Measurements from ENCODE around the gene PPIP5K2. TPM values are rescaled to one million over a fixed set of nuclear protein-coding genes. Genes with fewer than 3 reads are reported as not detected.

PPIP5K2 gene
- total RNA-seq, 1 donor from 2014 or later, result 53.3 TPM

DNA sequence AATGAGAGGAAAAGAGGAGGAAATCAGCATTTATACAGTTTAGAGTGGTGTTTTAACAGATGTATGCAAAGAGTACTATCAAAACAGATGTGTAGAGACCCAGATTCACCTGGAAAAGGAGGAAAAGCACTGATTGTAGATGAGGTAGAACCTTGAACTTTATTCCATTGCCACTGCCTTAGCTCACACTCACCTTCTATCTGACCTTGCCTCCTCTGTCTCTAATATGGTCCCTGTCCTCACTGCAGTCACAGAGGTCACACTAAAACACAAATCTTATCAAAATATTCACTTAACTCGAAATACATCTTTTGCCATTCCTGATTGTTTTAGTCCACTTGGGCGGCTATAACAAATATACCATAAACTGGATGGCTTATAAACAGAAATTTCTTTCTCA, 7.2 kb upstream of the PPIP5K2 start:
- no peaks in the 10 kb centered on the region for H3K36me3 ChIP-seq
- intact Hi-C loops (cut with DNase I), result no loop called here
- no peak for ATAC-seq

DNA sequence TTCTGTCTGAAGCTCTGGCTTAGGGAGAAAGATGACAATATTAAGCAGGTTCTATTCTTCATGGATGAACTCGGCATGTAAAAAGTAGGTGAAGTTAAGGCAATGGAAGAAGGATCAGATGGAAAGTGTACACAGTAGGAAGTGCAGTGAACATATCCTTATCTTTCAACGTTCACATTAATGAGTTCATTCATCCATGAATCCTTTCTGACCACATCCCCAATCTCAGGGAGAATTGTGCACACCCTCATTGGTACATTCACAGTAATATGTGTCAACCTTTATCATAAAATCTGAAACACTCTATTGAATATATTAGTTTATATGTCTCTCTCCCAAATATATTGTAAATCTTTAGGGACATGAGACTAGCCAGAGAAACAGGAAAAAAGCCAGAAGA, 5.7 kb upstream of the PPIP5K2 start:
- ATAC-seq, result no peak
- no peak for DNase-seq
- no peaks in the 10 kb centered on the region for H3K4me1 ChIP-seq
- no peak overlapping the region for H3K4me3 ChIP-seq
- no peak overlapping the region for H3K27ac ChIP-seq
- H3K27me3 ChIP-seq, result no peaks in the 10 kb centered on the region
- intact Hi-C loops (cut with DNase I), result no loop called here
- no peaks in the 10 kb centered on the region for H3K36me3 ChIP-seq
- H3K9me3 ChIP-seq, result no peaks in the 10 kb centered on the region
- TF ChIP-seq, protein P1, sequence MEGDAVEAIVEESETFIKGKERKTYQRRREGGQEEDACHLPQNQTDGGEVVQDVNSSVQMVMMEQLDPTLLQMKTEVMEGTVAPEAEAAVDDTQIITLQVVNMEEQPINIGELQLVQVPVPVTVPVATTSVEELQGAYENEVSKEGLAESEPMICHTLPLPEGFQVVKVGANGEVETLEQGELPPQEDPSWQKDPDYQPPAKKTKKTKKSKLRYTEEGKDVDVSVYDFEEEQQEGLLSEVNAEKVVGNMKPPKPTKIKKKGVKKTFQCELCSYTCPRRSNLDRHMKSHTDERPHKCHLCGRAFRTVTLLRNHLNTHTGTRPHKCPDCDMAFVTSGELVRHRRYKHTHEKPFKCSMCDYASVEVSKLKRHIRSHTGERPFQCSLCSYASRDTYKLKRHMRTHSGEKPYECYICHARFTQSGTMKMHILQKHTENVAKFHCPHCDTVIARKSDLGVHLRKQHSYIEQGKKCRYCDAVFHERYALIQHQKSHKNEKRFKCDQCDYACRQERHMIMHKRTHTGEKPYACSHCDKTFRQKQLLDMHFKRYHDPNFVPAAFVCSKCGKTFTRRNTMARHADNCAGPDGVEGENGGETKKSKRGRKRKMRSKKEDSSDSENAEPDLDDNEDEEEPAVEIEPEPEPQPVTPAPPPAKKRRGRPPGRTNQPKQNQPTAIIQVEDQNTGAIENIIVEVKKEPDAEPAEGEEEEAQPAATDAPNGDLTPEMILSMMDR (IDR thresholded peaks at IDR 0.05), result no peak

More for the DNA sequence above, 7.2 kb upstream of the PPIP5K2 start:
- DNase-seq, result no peak
- H3K27me3 ChIP-seq, result no peaks in the 10 kb centered on the region
- no peaks in the 10 kb centered on the region for H3K9me3 ChIP-seq
- H3K4me3 ChIP-seq, result no peak overlapping the region
- H3K4me1 ChIP-seq, result no peaks in the 10 kb centered on the region
- no peak overlapping the region for H3K27ac ChIP-seq
- TF ChIP-seq, protein P1 (IDR thresholded peaks at IDR 0.05), result no peak

GRCh38 chr5:103117471-103117991, 2.6 kb upstream of the PPIP5K2 start:
- H3K9me3 ChIP-seq, result no peaks in the 10 kb centered on the region
- ATAC-seq (no peak), DNase-seq (no peak)
- intact Hi-C loops (cut with DNase I), result no loop called here
- no peaks in the 10 kb centered on the region for H3K27me3 ChIP-seq
- H3K4me1 ChIP-seq, result peaks cover 14% of the 10 kb centered on the region
- no peak overlapping the region for H3K27ac ChIP-seq
- H3K4me3 ChIP-seq, result no peak overlapping the region
- H3K36me3 ChIP-seq, result no peaks in the 10 kb centered on the region
- TF ChIP-seq, protein P1 (IDR thresholded peaks at IDR 0.05), result no peak

- no peak for ATAC-seq
- intact Hi-C loops (cut with DNase I), result no loop called here
- DNase-seq, result no peak
- TF ChIP-seq, protein P1 (IDR thresholded peaks at IDR 0.05), result no peak
- Histone ChIP-seq H3K36me3 (no peaks in the 10 kb centered on the region), H3K4me3 (peak overlapping the region; percentile 84), H3K4me1 (peaks cover 18% of the 10 kb centered on the region), H3K27me3 (no peaks in the 10 kb centered on the region), H3K27ac (peak overlapping the region; percentile 96), H3K9me3 (no peaks in the 10 kb centered on the region)
Observed at GRCh38 chr5:103119070-103119764, 884 bp upstream of the PPIP5K2 start.

DNA sequence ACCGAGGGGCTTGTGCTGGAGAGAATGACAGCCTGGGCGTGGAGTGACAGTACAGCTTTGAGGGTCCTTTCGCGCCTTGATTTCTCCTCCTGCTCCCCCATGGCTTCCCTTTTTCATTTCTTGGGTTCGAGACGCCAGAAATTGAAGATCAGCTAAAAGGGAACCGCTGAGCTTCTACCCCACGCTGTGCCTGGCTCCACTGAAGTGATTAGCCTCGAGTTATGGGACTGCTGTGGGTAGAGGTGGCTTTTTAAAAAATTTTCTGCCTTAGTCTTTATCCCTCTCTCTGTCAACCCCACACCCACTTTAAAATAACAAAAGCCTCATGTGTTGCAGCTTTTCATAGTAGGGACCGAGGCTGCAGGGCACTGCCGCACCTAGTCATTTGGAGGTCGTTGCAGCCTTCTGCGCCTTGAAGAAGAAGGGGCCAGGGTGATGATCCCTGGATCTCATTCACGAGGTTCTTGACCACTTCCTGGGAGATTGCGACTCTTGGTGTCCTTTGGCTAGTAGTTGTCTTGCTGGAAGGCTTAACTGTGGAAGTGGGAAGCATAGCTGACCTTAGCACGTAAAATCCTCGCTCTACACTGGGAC, 603 bp downstream of the PPIP5K2 start:
- TF ChIP-seq, protein P1 (IDR thresholded peaks at IDR 0.05), result no peak
- peak overlapping the region; percentile 96 for H3K27ac ChIP-seq
- H3K9me3 ChIP-seq, result no peaks in the 10 kb centered on the region
- H3K4me1 ChIP-seq, result peaks cover 18% of the 10 kb centered on the region
- H3K27me3 ChIP-seq, result no peaks in the 10 kb centered on the region
- H3K4me3 ChIP-seq, result peak overlapping the region; percentile 84
- ATAC-seq, result peak; percentile 4
- no peak for DNase-seq
- H3K36me3 ChIP-seq, result no peaks in the 10 kb centered on the region
- intact Hi-C loops (cut with DNase I), result no loop called here

All from upper lobe of right lung (tissue), 1 donor.